Endothelial cell of umbilical vein (primary cell): ENCODE measurements around the gene RCOR2. TPM values are rescaled to one million over a fixed set of nuclear protein-coding genes. Genes with fewer than 3 reads are reported as not detected.

ENCODE experiments used
- BruUV-seq: library from RNA; stranded (reverse); fragments of 400-500 nt; replicated peaks from 2 replicates; lab custom pipeline; 2021; lab: Mats Ljungman, UMichigan
- CTCF ChIA-PET: fragments of 300-600, 350-600 bp; sonication (Branson Sonifier 250); formaldehyde crosslinking; loops from one replicate; lab custom pipeline; 2021; ENCODE audit warnings: antibody characterized with exemption, inconsistent platforms; lab: Charles Lee
- POLR2A ChIA-PET: fragments of 300-600, 350-600 bp; sonication (Branson Sonifier 250); formaldehyde crosslinking; loops from one replicate; lab custom pipeline; 2021; ENCODE audit warnings: antibody characterized with exemption, inconsistent platforms; lab: Charles Lee
- DNase-seq: peaks from one replicate; pipeline ENCODE4 v3.0.0-alpha.2; 2011; ENCODE audit warnings: low read depth, low spot score
- FAIRE-seq: peaks from 2 replicates; lab custom pipeline; 2011; peaks lifted over from hg19 to GRCh38; lab: Jason Lieb, UNC
- H2AFZ ChIP-seq: 2 replicates; pipeline ENCODE4 v1.6.0; 2012; ENCODE audit warnings: low read depth, low read length, control low read depth, inconsistent platforms
- H3K27ac ChIP-seq: 2 replicates; pipeline ENCODE4 v1.5.1; 2011; ENCODE audit warnings: low read depth, mild to moderate bottlenecking, control low read depth, low read length, moderate library complexity; ENCODE audit not compliant: insufficient read depth
- H3K27me3 ChIP-seq, 2 experiments: 2 replicates each; pipeline versions ENCODE4 v1.6.0 to v1.6.1; 2011; ENCODE audit warnings: low read length in 2 of 2, mixed read lengths in 1 of 2; ENCODE audit not compliant: control insufficient read depth in 2 of 2, insufficient read depth in 2 of 2
- H3K36me3 ChIP-seq, 2 experiments: 2 replicates in 1 of 2; 3 replicates in 1 of 2; pipeline ENCODE4 v1.5.1; 2011; ENCODE audit warnings: low read length in 2 of 2, mild to moderate bottlenecking in 1 of 2, moderate library complexity in 1 of 2; ENCODE audit not compliant: control insufficient read depth in 2 of 2, insufficient read depth in 2 of 2; ENCODE audit errors: extremely low read depth in 1 of 2
- H3K4me1 ChIP-seq: 3 replicates; pipeline ENCODE4 v1.5.1; 2011; ENCODE audit warnings: mild to moderate bottlenecking, low read length; ENCODE audit not compliant: control insufficient read depth, insufficient read depth; ENCODE audit errors: extremely low read depth
- H3K4me2 ChIP-seq: 2 replicates; pipeline ENCODE4 v1.6.1; 2011; ENCODE audit warnings: low read length, control low read depth, mixed read lengths; ENCODE audit not compliant: insufficient read depth
- H3K4me3 ChIP-seq, 3 experiments: fragments of 200-600 bp in 1 of 3; sonication (generic), shearing (Covaris generic) in 1 of 3; replicated peaks in 1 of 3; 2 replicates each; pipeline ENCODE4 v1.5.1; 2011 to 2016; ENCODE audit warnings: control low read depth in 3 of 3, low read length in 3 of 3, mild to moderate bottlenecking in 2 of 3, inconsistent platforms in 1 of 3, low read depth in 1 of 3, moderate library complexity in 1 of 3; ENCODE audit not compliant: insufficient read depth in 1 of 3
- H3K79me2 ChIP-seq: 2 replicates; pipeline ENCODE4 v1.6.0; 2012; ENCODE audit warnings: low read length, inconsistent platforms; ENCODE audit not compliant: control insufficient read depth, insufficient read depth
- H3K9ac ChIP-seq: replicated peaks from 2 replicates; pipeline ENCODE3; 2011; ENCODE audit warnings: low read length, control low read depth; ENCODE audit not compliant: insufficient read depth; ENCODE audit errors: extremely low read depth
- H3K9me1 ChIP-seq: replicated peaks from 3 replicates; pipeline ENCODE4 v1.6.0; 2011; ENCODE audit warnings: mild to moderate bottlenecking, low read length; ENCODE audit not compliant: control insufficient read depth, insufficient read depth; ENCODE audit errors: extremely low read depth
- H3K9me3 ChIP-seq: replicated peaks from 2 replicates; pipeline ENCODE4 v1.5.1; 2012; ENCODE audit warnings: low read length, inconsistent platforms; ENCODE audit not compliant: control insufficient read depth, insufficient read depth
- H4K20me1 ChIP-seq: replicated peaks from 2 replicates; pipeline ENCODE3; 2011; ENCODE audit warnings: mild to moderate bottlenecking, low read length; ENCODE audit not compliant: control insufficient read depth, insufficient read depth; ENCODE audit errors: extremely low read depth
- CTCF ChIP-seq, 2 donors: IDR thresholded peaks; 1 replicate in 1 of 2; 2 replicates in 1 of 2; pipeline ENCODE4 v1.5.1; 2011; ENCODE audit warnings: low read length in 2 of 2, mild to moderate bottlenecking in 2 of 2, moderate library complexity in 2 of 2, control low read depth in 1 of 2, inconsistent platforms in 1 of 2, low read depth in 1 of 2; ENCODE audit not compliant: insufficient read depth in 1 of 2; ENCODE audit errors: extremely low read depth in 1 of 2
- EZH2 ChIP-seq: IDR thresholded peaks from 2 replicates; pipeline ENCODE4 v1.6.1; 2012; ENCODE audit warnings: borderline replicate concordance, low read depth, mild to moderate bottlenecking, moderate library complexity, low read length, inconsistent platforms; ENCODE audit not compliant: severe bottlenecking
- FOS ChIP-seq: IDR thresholded peaks from 2 replicates; pipeline ENCODE4 v1.6.1; 2011; ENCODE audit warnings: mild to moderate bottlenecking, low read length, moderate library complexity, borderline replicate concordance; ENCODE audit not compliant: insufficient read depth
- GATA2 ChIP-seq: IDR thresholded peaks from 2 replicates; pipeline ENCODE4 v1.7.0; 2011; ENCODE audit warnings: low read depth, mild to moderate bottlenecking, moderate library complexity, mixed read lengths, low read length; ENCODE audit not compliant: insufficient read length, insufficient read depth
- MAX ChIP-seq: IDR thresholded peaks from 2 replicates; pipeline ENCODE4 v1.6.1; 2011; ENCODE audit not compliant: insufficient read depth, insufficient read length
- MYC ChIP-seq: IDR thresholded peaks from one replicate; pipeline ENCODE4 v1.6.1; 2011; ENCODE audit warnings: mild to moderate bottlenecking, low read depth, low read length
- POLR2A ChIP-seq: IDR thresholded peaks from 2 replicates; pipeline ENCODE4 v1.6.1; 2012; ENCODE audit warnings: low read depth, mild to moderate bottlenecking, control low read depth, low read length
- POLR2AphosphoS5 ChIP-seq: IDR thresholded peaks from 2 replicates; pipeline ENCODE4 v1.6.1; 2012; ENCODE audit warnings: low read depth, mild to moderate bottlenecking, control low read depth, low read length, moderate library complexity; ENCODE audit not compliant: insufficient read depth
- dilution Hi-C: fragments of 300-500 bp; cut with MboI; formaldehyde crosslinking; loops from one replicate; pipeline ENCODE4 v1.15.0; 2019; ENCODE audit warnings: low sequenced_read_pairs; ENCODE audit not compliant: extremely low pct_ligation_motif_present
- intact Hi-C: fragments of 100-400 bp; cut with micrococcal nuclease; formaldehyde crosslinking; loops from one replicate; pipeline ENCODE4 v1.10.0; 2022
- polyA plus RNA-seq, 4 experiments: library from polyadenylated mRNA; depleted of rRNA in 3 of 4; stranded (reverse) in 3 of 4; unstranded in 1 of 4; fragments of >200 nt; gene quantifications; 2 replicates each; pipeline versions ENCODE4 v1.2.1 to v1.2.3, GENCODE V29; 2011 to 2012; ENCODE audit warnings: missing spikeins in 1 of 4
- total RNA-seq: library from RNA; stranded (reverse); gene quantifications from 2 replicates; pipeline ENCODE4 v1.2.3, GENCODE V29; 2021

Gene RCOR2
- total and polyA plus RNA-seq, 2 donors (not counting 3 experiments of a cell fraction or from before 2014, with no cell fraction given): 0.13 to 0.63 TPM

GRCh38 chr11:63870351-63871140 is 46.4 kb downstream of the RCOR2 start:
- Histone ChIP-seq H3K4me3 (no peak overlapping the region), H3K9me1 (no peaks in the 10 kb centered on the region), H4K20me1 (no peaks in the 10 kb centered on the region), H2AFZ (no peak overlapping the region), H3K27ac (no peak overlapping the region), H3K79me2 (peaks cover 67% of the 10 kb centered on the region), H3K27me3 (no peaks in the 10 kb centered on the region), H3K36me3 (no peaks in the 10 kb centered on the region), H3K9ac (no peak overlapping the region), H3K9me3 (no peaks in the 10 kb centered on the region), H3K4me1 (peaks cover 17% of the 10 kb centered on the region), H3K4me2 (no peak overlapping the region)
- ChIA-PET CTCF (interaction anchor here (1.0 to 1.2 kb wide), 2 partner anchors 12 to 32 kb away, joined by 3 to 4 read pairs; partner anchors contain the start of gene MARK2), POLR2A (no interaction called here)
- dilution Hi-C loops: no loop called here
- DNase-seq (no peak), FAIRE-seq (no peak)
- TF ChIP-seq MYC (no peak), GATA2 (no peak), CTCF (IDR thresholded peaks at IDR 0.05; ENCODE audit: extremely low read depth in 1 of 2, insufficient read depth in 1 of 2, low read depth in 1 of 2, low read length in 2 of 2) (no peak), POLR2AphosphoS5 (no peak), FOS (no peak), EZH2 (no peak), MAX (no peak), POLR2A (no peak)
- intact Hi-C loops: no loop called here
- BruUV-seq: no TSS peak
